Upper lobe of left lung (tissue), 4 donors: ENCODE measurements around the gene FADS6.

Source experiments
- EP300 ChIP-seq, 4 donors: sonication (generic); formaldehyde crosslinking; IDR thresholded peaks; one replicate each; pipeline ENCODE4 v1.5.1; 2017; ENCODE audit warnings: antibody characterized with exemption in 4 of 4, control low read depth in 2 of 4
- POLR2A ChIP-seq, 4 donors: fragments of 450-650 bp; IDR thresholded peaks; one replicate each; pipeline ENCODE4 v1.5.1; 2016 to 2017; ENCODE audit warnings: antibody characterized with exemption in 4 of 4, mild to moderate bottlenecking in 2 of 4
- TF ChIP-seq, protein P1 (sequence below), 6 experiments: fragments of 450-650 bp in 4 of 6; fragments of 200-600 bp in 2 of 6; sonication (generic) in 2 of 6; IDR thresholded peaks; one replicate each; pipeline ENCODE4 v1.5.1; 2016 to 2019; ENCODE audit warnings: antibody characterized with exemption in 6 of 6

DNA sequence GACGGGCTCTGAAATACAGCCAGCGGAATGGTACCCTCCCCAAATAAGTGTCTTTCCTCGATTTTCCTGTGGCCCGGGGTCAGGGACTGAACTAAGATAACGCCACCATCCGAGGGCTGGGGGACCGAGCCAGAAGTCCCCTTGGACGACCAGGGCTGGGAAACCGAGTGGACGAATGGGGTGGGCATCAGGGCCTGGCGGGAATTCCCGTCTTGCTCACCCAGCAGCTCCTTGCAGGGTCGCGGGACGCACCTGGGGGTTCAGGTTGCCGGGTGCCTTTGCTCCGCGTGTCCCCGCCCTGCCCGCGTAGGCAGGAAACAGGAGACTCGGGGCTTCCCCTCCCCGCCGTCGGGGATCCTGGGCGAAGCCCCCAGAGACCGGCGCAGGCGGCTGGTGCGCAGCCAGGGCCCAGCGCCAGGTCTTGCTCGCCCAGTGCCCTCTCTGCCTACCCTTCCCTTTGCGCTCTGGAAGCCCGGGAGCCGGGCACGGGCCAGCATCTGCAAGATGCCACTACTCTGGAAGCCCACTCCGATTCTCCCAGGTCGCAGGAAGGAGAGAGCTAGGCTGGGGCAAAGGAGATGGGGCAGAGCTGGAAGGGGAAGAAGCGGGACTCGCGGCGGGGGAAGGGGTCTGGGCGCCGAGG is 33.1 kb downstream of the FADS6 start:
- TF ChIP-seq, protein P1, sequence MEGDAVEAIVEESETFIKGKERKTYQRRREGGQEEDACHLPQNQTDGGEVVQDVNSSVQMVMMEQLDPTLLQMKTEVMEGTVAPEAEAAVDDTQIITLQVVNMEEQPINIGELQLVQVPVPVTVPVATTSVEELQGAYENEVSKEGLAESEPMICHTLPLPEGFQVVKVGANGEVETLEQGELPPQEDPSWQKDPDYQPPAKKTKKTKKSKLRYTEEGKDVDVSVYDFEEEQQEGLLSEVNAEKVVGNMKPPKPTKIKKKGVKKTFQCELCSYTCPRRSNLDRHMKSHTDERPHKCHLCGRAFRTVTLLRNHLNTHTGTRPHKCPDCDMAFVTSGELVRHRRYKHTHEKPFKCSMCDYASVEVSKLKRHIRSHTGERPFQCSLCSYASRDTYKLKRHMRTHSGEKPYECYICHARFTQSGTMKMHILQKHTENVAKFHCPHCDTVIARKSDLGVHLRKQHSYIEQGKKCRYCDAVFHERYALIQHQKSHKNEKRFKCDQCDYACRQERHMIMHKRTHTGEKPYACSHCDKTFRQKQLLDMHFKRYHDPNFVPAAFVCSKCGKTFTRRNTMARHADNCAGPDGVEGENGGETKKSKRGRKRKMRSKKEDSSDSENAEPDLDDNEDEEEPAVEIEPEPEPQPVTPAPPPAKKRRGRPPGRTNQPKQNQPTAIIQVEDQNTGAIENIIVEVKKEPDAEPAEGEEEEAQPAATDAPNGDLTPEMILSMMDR (IDR thresholded peaks at IDR 0.05): no peak
- TF ChIP-seq POLR2A (IDR thresholded peaks at IDR 0.05) (no peak), EP300 (IDR thresholded peaks at IDR 0.05) (no peak)
